ENCODE data around the gene TMPRSS7. TPM values are rescaled to one million over a fixed set of nuclear protein-coding genes. Genes with fewer than 3 reads are reported as not detected.

The TMPRSS7 gene
- total and polyA plus RNA-seq, 3 experiments from 2014 or later: not detected

GRCh38 chr3:112013784-112014143 lies 20.8 kb upstream of the TMPRSS7 start:
- POLR2A ChIA-PET: no interaction called here

GRCh38 chr3:112017091-112017490 lies 17.4 kb upstream of the TMPRSS7 start:
- no peak for DNase-seq
- Mint-ChIP-seq H3K9me3 (no peaks in the 10 kb centered on the region), H3K27me3 (peaks cover 0 to 1% of the 10 kb centered on the region in 2 donors), H3K36me3 (no peaks in the 10 kb centered on the region), H3K4me1 (peaks cover 5 to 19% (median 11%) of the 10 kb centered on the region in 3 donors), H3K27ac (peak overlapping the region in 1 of 8 donors; percentile 8), H3K4me3 (no peak overlapping the region)
- Histone ChIP-seq H3K27ac (ENCODE audit: low read depth, low read length) (no peak overlapping the region), H3K4me3 (ENCODE audit: low read length) (no peak overlapping the region), H3K9me3 (ENCODE audit: low read length) (no peaks in the 10 kb centered on the region), H3K27me3 (ENCODE audit: insufficient read depth, low read length, poor library complexity, severe bottlenecking) (no peaks in the 10 kb centered on the region), H3K36me3 (ENCODE audit: insufficient read depth, low read length) (no peaks in the 10 kb centered on the region), H3K4me1 (ENCODE audit: insufficient read depth, low read length) (peaks cover 5% of the 10 kb centered on the region)
- POLR2A ChIA-PET: no interaction called here
- CTCF ChIA-PET: interaction anchor here (0.8 to 5.2 kb wide), 5 partner anchors 9 to 301 kb away, joined by 3 to 47 read pairs (median 4); no protein-coding TSS in a partner anchor

More at GRCh38 chr3:112013784-112014143, 20.8 kb upstream of the TMPRSS7 start:
- H3K9me3 ChIP-seq (ENCODE audit: low read length): no peaks in the 10 kb centered on the region
- H3K9me3 Mint-ChIP-seq: no peaks in the 10 kb centered on the region
- peak overlapping the region in 1 of 7 donors; percentile 31 for H3K4me3 Mint-ChIP-seq
- no peak overlapping the region for H3K4me3 ChIP-seq (ENCODE audit: low read length)
- peak overlapping the region in 1 of 8 donors; percentile 76 for H3K27ac Mint-ChIP-seq
- no peaks in the 10 kb centered on the region for H3K36me3 Mint-ChIP-seq
- no peaks in the 10 kb centered on the region for H3K27me3 ChIP-seq (ENCODE audit: insufficient read depth, low read length, poor library complexity, severe bottlenecking)
- peaks cover 5 to 19% (median 11%) of the 10 kb centered on the region in 3 donors for H3K4me1 Mint-ChIP-seq
- no peaks in the 10 kb centered on the region for H3K36me3 ChIP-seq (ENCODE audit: insufficient read depth, low read length)
- no peak for DNase-seq
- CTCF ChIA-PET: interaction anchor here (0.9 to 5.2 kb wide), 18 partner anchors 10 to 505 kb away, joined by 3 to 53 read pairs (median 6); partner anchors contain the start of genes ABHD10 and TAGLN3
- H3K27me3 Mint-ChIP-seq: peaks cover 0 to 1% of the 10 kb centered on the region in 2 donors
- H3K4me1 ChIP-seq (ENCODE audit: insufficient read depth, low read length): peaks cover 5% of the 10 kb centered on the region
- H3K27ac ChIP-seq (ENCODE audit: low read depth, low read length): no peak overlapping the region

- Mint-ChIP-seq H3K27me3 (peaks cover 0 to 1% of the 10 kb centered on the region in 2 donors), H3K4me1 (peaks cover under 1 to 4% (median 4%) of the 10 kb centered on the region in 3 donors), H3K36me3 (no peaks in the 10 kb centered on the region), H3K9me3 (no peaks in the 10 kb centered on the region), H3K4me3 (no peak overlapping the region), H3K27ac (no peak overlapping the region)
- H3K27ac ChIP-seq (ENCODE audit: low read depth, low read length): no peak overlapping the region
- H3K4me1 ChIP-seq (ENCODE audit: insufficient read depth, low read length): no peaks in the 10 kb centered on the region
- H3K27me3 ChIP-seq (ENCODE audit: insufficient read depth, low read length, poor library complexity, severe bottlenecking): no peaks in the 10 kb centered on the region
- no peak overlapping the region for H3K4me3 ChIP-seq (ENCODE audit: low read length)
- no peaks in the 10 kb centered on the region for H3K36me3 ChIP-seq (ENCODE audit: insufficient read depth, low read length)
- ChIA-PET POLR2A (no interaction called here), CTCF (no interaction called here)
- DNase-seq: no peak
- H3K9me3 ChIP-seq (ENCODE audit: low read length): no peaks in the 10 kb centered on the region
Measured at GRCh38 chr3:112018712-112019111, 15.8 kb upstream of the TMPRSS7 start.

- POLR2A ChIA-PET: no interaction called here
Measured at GRCh38 chr3:112019716-112020115, 14.8 kb upstream of the TMPRSS7 start.

GRCh38 chr3:112020674-112021085 lies 13.9 kb upstream of the TMPRSS7 start:
- no peaks in the 10 kb centered on the region for H3K9me3 ChIP-seq (ENCODE audit: low read length)
- H3K27me3 Mint-ChIP-seq: peaks cover 0 to 1% of the 10 kb centered on the region in 2 donors
- H3K9me3 Mint-ChIP-seq: no peaks in the 10 kb centered on the region
- CTCF ChIA-PET: no interaction called here
- no peak overlapping the region for H3K4me3 Mint-ChIP-seq
- no peaks in the 10 kb centered on the region for H3K4me1 Mint-ChIP-seq
- no peaks in the 10 kb centered on the region for H3K4me1 ChIP-seq (ENCODE audit: insufficient read depth, low read length)
- no peak for DNase-seq
- no peak overlapping the region for H3K27ac ChIP-seq (ENCODE audit: low read depth, low read length)
- no peak overlapping the region for H3K4me3 ChIP-seq (ENCODE audit: low read length)
- H3K36me3 Mint-ChIP-seq: no peaks in the 10 kb centered on the region
- H3K27me3 ChIP-seq (ENCODE audit: insufficient read depth, low read length, poor library complexity, severe bottlenecking): no peaks in the 10 kb centered on the region
- no peak overlapping the region for H3K27ac Mint-ChIP-seq
- no peaks in the 10 kb centered on the region for H3K36me3 ChIP-seq (ENCODE audit: insufficient read depth, low read length)
- POLR2A ChIA-PET: no interaction called here

More at GRCh38 chr3:112019716-112020115, 14.8 kb upstream of the TMPRSS7 start:
- no peak overlapping the region for H3K27ac Mint-ChIP-seq
- no peaks in the 10 kb centered on the region for H3K36me3 Mint-ChIP-seq
- Histone ChIP-seq H3K36me3 (ENCODE audit: insufficient read depth, low read length) (no peaks in the 10 kb centered on the region), H3K4me3 (ENCODE audit: low read length) (no peak overlapping the region), H3K4me1 (ENCODE audit: insufficient read depth, low read length) (no peaks in the 10 kb centered on the region), H3K27ac (ENCODE audit: low read depth, low read length) (no peak overlapping the region), H3K27me3 (ENCODE audit: insufficient read depth, low read length, poor library complexity, severe bottlenecking) (no peaks in the 10 kb centered on the region), H3K9me3 (ENCODE audit: low read length) (no peaks in the 10 kb centered on the region)
- no peaks in the 10 kb centered on the region for H3K4me1 Mint-ChIP-seq
- H3K9me3 Mint-ChIP-seq: no peaks in the 10 kb centered on the region
- CTCF ChIA-PET: no interaction called here
- DNase-seq: no peak
- H3K4me3 Mint-ChIP-seq: no peak overlapping the region
- H3K27me3 Mint-ChIP-seq: peaks cover 0 to 1% of the 10 kb centered on the region in 2 donors

- Histone ChIP-seq H3K4me1 (ENCODE audit: insufficient read depth, low read length) (no peaks in the 10 kb centered on the region), H3K27me3 (ENCODE audit: insufficient read depth, low read length, poor library complexity, severe bottlenecking) (no peaks in the 10 kb centered on the region), H3K36me3 (ENCODE audit: insufficient read depth, low read length) (no peaks in the 10 kb centered on the region), H3K4me3 (ENCODE audit: low read length) (no peak overlapping the region), H3K27ac (ENCODE audit: low read depth, low read length) (no peak overlapping the region), H3K9me3 (ENCODE audit: low read length) (no peaks in the 10 kb centered on the region)
- H3K4me1 Mint-ChIP-seq: no peaks in the 10 kb centered on the region
- ChIA-PET POLR2A (no interaction called here), CTCF (interaction anchor here (1.4 kb wide), 1 partner anchor 14 kb away, joined by 5 read pairs; no protein-coding TSS in a partner anchor)
- DNase-seq: no peak
- no peaks in the 10 kb centered on the region for H3K36me3 Mint-ChIP-seq
- no peaks in the 10 kb centered on the region for H3K9me3 Mint-ChIP-seq
- no peaks in the 10 kb centered on the region for H3K27me3 Mint-ChIP-seq
- H3K4me3 Mint-ChIP-seq: no peak overlapping the region
- peak overlapping the region in 1 of 8 donors; percentile 14 for H3K27ac Mint-ChIP-seq
Measured at GRCh38 chr3:112027142-112027541, 7.4 kb upstream of the TMPRSS7 start.

- Mint-ChIP-seq H3K36me3 (no peaks in the 10 kb centered on the region), H3K27ac (peak overlapping the region in 1 of 8 donors; percentile 70), H3K4me1 (no peaks in the 10 kb centered on the region), H3K27me3 (no peaks in the 10 kb centered on the region), H3K4me3 (no peak overlapping the region), H3K9me3 (no peaks in the 10 kb centered on the region)
- H3K4me3 ChIP-seq (ENCODE audit: low read length): no peak overlapping the region
- H3K9me3 ChIP-seq (ENCODE audit: low read length): no peaks in the 10 kb centered on the region
- ChIA-PET CTCF (interaction anchor here (0.9 kb wide), 1 partner anchor 16 kb away, joined by 3 read pairs; no protein-coding TSS in a partner anchor), POLR2A (no interaction called here)
- no peak for DNase-seq
- no peaks in the 10 kb centered on the region for H3K27me3 ChIP-seq (ENCODE audit: insufficient read depth, low read length, poor library complexity, severe bottlenecking)
- H3K36me3 ChIP-seq (ENCODE audit: insufficient read depth, low read length): no peaks in the 10 kb centered on the region
- no peak overlapping the region for H3K27ac ChIP-seq (ENCODE audit: low read depth, low read length)
- no peaks in the 10 kb centered on the region for H3K4me1 ChIP-seq (ENCODE audit: insufficient read depth, low read length)
Measured at GRCh38 chr3:112027826-112028225, 6.7 kb upstream of the TMPRSS7 start.

- no peaks in the 10 kb centered on the region for H3K36me3 Mint-ChIP-seq
- H3K4me1 Mint-ChIP-seq: no peaks in the 10 kb centered on the region
- POLR2A ChIA-PET: no interaction called here
- CTCF ChIA-PET: interaction anchor here (1.1 kb wide), 1 partner anchor 12 kb away, joined by 3 read pairs; no protein-coding TSS in a partner anchor
- H3K9me3 ChIP-seq (ENCODE audit: low read length): no peaks in the 10 kb centered on the region
- H3K4me3 Mint-ChIP-seq: no peak overlapping the region
- no peaks in the 10 kb centered on the region for H3K4me1 ChIP-seq (ENCODE audit: insufficient read depth, low read length)
- no peaks in the 10 kb centered on the region for H3K36me3 ChIP-seq (ENCODE audit: insufficient read depth, low read length)
- H3K4me3 ChIP-seq (ENCODE audit: low read length): no peak overlapping the region
- H3K27me3 Mint-ChIP-seq: peaks cover 0 to 3% of the 10 kb centered on the region in 2 donors
- H3K27me3 ChIP-seq (ENCODE audit: insufficient read depth, low read length, poor library complexity, severe bottlenecking): no peaks in the 10 kb centered on the region
- no peak overlapping the region for H3K27ac ChIP-seq (ENCODE audit: low read depth, low read length)
- H3K27ac Mint-ChIP-seq: no peak overlapping the region
- DNase-seq: no peak
- no peaks in the 10 kb centered on the region for H3K9me3 Mint-ChIP-seq
Measured at GRCh38 chr3:112030901-112031300, 3.6 kb upstream of the TMPRSS7 start.
